HG02870 (cell line): ENCODE measurements around the gene BRPF1.

ENCODE experiments used
- ATAC-seq: cut with Tn5 transposase; IDR thresholded peaks from one replicate; pipeline ENCODE4 v1.9.1; 2021; ENCODE audit warnings: mild to moderate bottlenecking, moderate library complexity; ENCODE audit not compliant: unreplicated experiment

The BRPF1 gene

DNA sequence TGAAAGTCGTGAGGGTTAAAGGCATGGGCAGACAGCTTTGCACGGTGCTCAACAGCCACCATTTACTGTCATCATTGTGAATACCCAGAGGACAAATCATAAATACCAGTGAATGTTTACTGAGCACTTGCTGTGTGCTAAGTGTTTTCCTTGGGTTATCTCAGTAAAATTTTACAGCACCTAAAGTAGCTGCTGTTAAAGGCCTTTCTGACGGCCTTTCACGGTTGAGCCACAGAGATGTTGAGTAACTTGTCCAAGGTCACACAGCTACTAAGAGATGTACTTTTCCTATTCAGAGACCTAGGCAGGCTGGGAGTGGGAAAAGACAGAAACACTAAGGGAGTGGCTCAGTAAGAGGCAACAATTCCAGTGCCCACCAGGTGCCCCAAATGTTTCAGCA, 28.3 kb upstream of the BRPF1 start:
- no peak for ATAC-seq

DNA sequence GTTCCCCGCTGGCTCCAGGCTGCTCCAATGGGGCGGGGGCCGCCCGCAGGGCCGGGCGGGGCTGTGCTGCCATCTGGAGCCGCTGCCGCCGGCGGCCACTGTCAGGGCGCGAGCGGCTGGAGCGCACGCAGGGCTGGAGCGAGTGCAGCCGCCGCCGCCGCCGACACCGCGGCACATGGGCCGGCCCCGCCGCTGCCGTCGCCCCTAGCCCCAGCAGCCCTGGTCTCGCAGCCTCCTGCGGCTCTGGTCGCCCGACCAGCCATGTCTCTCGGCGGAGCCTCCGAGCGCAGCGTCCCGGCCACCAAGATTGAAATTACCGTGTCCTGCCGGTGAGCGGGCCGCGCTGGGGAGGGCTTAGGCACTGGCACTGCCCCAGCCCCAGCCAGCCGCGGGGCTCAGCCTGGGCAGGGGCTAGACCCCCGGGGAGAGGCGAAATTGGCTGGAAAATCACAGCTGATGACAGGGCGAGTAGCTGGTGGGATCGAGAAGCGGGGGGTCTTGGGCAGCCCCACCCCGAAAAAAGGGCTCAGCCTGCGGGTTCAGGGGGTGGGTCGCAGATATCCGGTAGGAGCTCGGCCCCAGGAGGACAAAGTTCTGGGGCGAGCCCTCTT, 27.7 kb upstream of the BRPF1 start, which contains the start of gene CPNE9:
CPNE9 (plus strand) TSS at position 98 of the 611 bp plus-strand sequence; CDS start at position 262, 164 bp downstream.
- no peak for ATAC-seq

DNA sequence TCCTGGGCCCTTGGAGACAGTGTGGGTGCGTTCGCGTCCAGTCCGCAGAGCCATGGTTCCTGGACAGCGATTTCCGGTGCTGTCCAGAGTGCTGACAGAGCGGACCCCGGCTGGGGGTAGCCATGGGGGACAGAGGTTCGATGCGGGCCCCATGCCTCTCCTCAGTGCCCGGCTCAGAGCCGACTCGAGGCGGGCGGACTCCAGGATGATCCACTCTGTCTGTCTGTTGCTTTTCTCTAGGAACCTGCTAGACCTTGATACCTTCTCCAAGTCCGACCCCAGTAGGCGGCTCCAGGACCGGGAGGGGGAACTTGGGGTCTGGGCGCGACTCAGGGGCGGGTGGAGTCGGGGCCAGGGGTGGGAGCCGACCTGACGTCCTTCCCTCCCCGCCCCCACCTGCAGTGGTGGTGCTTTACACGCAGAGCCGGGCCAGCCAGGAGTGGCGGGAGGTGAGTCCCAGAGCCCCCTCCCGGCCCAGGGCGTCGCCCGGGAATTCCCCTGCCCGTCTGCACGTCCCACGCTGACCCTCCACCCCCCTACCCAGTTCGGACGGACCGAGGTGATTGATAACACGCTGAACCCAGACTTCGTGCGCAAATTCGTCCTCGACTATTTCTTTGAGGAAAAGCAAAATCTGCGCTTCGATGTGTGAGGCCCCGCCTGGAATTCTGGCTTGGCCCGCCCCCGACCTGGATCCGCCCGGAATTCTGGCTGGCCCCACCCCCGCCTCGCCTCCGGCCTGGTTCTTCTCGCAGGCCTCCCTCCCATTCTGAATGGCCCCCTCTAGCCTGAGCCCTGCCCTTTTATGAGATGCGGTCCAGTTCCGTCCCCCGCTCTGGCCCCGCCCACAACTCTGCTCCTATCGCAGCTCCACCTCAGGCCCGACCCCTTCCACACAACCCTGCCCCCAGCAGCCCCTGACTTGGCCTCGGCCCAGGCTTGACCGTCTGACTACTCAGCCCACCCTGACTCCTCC, 26.9 kb upstream of the BRPF1 start:
- no peak for ATAC-seq

DNA sequence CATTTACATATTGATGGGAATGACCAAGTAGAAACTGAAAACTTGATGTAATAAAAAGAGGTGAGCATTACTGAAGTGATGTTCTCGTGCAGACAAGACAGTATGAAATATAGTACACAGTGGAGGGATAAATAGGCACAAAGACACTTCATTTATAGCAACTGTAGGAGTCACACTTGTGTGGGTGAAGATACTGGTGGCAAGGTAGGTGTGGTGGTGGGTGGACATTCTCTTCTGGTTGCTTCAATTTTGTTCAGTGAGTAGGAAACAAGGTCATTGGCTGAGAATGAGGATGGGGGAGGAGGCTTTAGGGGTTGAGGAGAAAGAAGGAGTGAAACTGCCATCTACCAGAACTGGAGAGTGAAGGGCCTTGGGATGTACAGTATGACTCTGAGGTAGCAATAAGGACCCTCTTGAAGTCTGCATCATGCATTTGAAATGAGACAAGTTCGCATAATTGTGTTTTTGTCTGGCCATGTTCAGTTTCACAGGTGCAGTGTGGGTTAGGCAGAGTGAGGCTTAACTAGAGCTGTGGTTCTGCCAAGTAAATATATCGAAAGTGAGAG, 21.3 kb upstream of the BRPF1 start:
- ATAC-seq, result no peak

DNA sequence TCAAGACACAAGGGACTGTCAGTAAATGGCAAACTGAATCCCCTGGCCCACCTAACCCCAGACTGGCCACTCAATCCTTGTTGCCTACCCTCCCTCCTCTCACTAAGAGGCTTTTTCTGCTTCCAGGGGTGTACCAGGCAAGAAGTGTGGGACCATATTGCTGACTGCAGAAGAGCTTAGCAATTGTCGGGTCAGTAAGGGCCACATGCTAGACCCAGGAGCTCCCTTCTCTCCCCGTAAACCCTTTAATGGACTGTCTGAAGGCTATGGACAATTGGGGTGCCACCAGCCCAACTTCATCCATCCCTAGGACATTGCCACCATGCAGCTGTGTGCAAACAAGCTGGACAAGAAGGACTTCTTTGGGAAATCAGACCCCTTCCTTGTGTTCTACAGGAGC, 19.1 kb upstream of the BRPF1 start:
- ATAC-seq, result no peak

DNA sequence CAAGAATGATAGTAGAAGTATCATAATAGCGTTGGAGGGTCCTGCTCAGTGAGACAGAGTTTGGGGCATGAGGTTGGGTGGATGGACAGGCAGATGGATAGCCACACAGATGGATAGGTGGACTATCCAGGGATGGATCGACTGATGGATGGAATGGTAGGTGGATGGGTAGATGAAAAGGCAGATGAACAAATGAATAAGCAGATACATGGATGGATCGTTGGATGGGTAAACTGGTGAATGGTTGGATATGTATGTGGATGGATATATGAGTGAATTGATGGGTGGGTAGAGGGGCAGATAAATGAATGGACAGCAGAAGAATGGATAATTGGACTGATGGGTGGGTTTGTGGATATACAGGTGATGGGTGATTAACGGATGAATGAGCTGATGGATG, 18.4 kb upstream of the BRPF1 start:
- no peak for ATAC-seq

DNA sequence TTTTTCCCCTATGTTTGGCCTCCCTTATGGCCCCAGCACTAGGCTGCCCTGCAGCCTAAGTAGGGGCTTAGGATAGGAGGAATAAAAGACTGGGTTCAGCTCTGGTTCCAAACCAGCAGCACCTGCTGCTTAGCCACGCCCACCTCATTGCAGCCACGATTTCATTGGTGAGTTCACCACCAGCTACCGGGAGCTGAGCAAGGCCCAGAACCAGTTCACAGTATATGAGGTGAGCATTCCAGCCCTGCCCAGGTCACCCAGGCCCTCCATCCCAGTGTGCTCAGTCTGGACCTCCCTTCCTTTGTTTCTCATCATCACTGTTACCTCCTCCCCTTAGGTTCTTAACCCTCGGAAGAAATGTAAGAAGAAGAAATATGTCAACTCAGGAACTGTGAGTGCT, 16.4 kb upstream of the BRPF1 start:
- no peak for ATAC-seq

DNA sequence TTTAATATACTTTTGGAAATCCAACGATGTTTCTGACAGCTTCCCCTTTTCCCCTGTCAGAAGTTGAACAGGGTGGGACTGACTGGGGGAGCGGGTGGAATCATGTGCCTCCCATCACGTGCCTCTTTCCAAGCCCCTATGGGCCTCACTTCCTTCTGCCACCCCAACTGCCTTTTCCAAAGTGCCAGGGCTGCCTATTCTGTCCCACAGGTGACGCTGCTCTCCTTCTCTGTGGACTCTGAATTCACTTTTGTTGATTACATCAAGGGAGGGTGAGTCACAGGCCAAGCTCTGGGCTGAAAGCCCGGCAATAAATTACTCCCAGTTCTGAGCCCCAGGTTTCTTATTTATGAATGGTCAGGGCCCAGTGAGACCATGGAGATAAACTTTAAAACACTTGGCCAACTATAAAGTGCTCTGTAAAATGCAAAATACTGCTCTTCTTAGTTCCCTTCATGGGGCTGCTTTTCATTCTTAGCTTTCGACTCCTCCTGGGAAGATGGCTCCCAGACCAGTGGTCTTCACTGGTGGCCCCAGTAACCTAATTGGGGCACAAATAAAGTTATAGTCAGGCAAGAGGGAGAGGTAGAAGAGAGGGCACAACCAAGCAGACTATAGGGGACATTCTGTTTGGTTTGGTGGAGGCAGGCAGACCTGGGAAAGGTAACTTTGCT, 15.6 kb upstream of the BRPF1 start:
- ATAC-seq, result no peak

DNA sequence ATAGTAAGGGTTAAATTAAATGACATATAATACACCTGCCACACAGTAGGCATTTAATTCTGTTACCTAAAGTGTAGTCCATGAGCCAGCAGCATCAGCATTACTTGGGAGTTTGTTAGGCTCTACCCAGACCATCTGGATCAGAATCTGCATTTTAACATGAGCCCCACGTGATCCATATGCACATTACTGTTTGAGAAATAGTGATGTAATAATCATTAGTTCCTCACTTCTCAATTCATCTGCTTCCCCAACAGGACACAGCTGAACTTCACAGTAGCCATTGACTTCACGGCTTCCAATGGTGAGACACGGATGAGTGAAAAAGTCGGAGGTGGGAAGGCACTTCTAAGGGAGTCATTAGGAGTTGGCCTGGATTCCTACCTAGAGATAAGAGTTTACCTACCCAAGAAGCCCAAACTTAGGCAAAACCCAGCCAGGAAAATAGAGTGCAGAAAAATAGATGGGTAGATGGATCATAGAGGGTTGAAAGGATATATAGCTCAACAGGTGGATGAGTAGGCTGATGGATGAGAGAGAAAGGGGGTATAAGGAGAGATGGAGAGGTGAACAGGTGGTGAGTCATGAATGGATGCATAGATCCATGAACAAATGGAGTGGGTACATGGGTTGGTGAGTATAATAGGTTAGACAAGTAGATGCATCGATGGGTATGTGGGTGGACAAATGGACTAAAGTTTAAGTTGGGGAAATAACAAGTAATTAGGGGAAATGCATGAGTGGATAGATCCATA, 14.6 kb upstream of the BRPF1 start:
- no peak for ATAC-seq

DNA sequence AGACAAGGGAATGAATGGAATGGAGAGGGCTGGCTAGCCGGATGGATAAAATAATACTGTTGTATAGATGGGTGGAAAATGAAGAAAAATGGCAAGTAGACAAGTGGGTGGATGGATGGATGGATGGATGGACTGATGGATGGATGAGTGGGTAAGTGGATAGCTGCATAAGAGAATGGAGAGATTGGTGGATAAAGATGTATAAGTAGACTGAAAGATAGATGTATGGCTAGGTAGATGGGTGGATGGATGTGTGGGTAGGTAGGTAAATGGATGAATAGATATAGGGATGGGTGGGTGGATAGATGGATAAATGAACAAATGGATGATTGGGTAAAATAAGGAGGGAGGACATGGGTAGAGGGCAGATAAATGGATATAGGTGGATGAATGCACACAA, 14.0 kb upstream of the BRPF1 start:
- no peak for ATAC-seq

DNA sequence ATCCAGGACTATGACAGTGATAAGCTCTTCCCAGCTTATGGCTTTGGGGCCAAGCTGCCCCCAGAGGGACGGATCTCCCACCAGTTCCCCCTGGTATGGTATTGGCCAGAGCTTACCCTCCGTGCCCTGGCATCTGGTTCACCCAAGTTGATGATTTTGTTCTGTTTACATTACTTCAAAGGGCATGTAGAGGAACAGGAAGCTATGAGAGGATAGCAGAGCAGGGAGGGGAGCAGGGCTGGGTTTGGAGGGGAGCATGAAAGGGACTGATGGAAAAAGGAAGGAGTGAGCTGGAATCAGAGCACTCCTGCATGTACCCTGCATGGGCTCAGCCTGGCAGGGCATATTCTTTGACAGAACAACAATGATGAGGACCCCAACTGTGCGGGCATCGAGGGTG, 13.4 kb upstream of the BRPF1 start:
- no peak for ATAC-seq

DNA sequence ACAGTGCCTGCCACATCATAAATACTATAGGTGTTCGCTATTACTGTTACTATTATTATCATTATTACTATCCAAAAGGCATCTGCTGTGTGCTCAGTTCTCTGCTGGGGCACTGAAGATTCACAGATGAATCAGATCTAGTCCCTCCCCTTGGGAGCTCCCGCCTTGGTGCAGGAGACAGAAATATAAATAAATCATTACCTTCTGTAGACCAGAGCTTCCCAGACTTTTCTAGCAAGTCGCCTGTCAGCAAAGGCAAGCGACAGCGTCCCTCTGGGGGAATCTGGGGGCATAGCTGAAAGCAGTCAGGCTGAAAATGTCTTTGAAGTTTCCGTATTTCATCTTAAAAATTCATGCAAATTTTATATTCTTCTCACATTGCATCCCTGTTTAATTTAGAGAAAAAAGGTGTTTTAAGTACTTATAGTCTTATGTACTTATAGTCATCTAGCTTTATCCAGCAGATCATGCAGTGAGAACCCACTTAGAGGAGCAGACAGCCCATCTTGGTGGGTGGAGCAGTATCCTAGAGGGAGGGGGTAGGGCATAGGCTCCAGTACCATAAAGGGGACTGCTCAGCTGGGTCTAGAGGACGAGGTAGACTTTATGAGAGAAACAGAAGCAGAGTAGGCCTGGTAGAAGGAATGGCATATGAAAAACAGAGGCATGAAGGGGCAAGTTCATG, 10.4 kb upstream of the BRPF1 start:
- ATAC-seq, result no peak

DNA sequence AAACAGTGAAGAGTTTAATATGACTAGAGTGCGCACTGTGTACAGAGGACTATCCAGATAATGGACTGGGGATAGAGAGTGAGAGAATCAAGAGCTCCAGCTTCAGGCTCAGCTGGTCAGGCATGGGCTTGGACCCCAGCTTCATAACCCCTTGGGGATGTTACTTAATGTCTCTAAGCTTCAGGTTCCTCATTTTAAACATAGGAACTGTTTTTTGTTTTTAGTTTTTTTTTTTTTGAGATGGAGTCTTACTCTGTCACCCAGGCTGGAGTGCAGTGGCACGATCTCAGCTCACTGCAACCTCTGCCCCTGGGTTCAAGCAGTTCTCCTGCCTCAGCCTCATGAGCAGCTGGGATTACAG, 9.9 kb upstream of the BRPF1 start:
- ATAC-seq, result no peak

DNA sequence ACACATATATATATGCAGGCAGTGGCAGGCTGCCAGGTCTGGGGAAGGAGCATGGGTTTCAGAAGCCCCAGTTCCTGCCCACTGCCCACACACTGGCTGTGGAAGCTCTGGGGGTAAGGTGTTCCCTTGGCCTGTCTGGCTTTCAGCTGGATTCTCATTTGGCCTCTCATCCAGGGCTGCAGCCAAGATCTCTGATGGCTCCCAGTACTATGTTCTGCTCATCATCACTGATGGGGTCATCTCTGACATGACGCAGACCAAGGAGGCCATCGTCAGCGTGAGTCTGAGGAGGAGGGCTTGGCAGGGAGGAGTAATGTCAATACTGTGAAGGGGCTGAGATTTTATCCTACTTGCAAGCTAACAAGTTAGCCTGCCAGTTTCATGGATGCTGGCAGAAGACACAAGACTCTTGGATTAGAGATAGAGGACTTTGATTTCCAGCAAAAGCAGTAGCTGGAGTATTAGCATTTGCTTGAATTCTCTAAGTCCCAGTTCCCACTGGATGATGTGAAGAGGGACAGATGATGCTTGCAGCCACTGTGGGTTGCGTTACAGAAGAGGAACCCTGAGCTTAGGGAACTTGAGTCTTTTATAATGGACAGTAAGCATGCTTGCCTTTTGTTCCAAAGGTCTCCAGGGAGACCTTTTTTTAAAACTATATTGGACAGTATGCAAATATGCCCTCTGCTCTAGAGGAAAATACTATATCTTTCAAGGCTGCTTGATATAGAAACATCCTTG, 5.6 kb upstream of the BRPF1 start:
- no peak for ATAC-seq

DNA sequence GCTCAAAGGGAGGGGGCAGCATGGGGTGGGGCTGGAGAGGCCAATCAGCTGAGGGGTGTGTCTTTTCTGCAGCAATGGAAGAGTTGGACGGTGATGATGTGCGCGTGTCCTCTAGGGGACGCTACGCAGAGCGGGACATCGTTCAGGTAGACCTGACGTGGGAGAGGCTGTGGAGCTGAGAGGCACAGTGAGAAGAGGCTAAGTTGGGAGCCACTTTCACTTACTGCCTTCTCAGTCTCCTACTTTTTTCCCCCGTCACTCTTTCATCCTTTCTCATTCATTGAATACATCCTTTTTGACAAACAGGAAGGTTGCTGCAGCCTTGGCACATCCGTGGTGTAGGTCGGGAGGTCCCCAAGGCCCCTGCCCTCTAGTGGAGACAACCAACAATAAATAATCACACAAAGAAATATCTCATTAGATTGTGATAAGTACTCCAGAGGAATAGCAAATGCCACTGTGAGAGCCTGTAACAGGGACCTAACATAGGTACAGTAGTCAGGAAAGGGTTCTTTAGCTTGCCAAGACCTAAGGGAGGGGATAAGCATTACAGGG, 4.4 kb upstream of the BRPF1 start:
- ATAC-seq, result no peak

DNA sequence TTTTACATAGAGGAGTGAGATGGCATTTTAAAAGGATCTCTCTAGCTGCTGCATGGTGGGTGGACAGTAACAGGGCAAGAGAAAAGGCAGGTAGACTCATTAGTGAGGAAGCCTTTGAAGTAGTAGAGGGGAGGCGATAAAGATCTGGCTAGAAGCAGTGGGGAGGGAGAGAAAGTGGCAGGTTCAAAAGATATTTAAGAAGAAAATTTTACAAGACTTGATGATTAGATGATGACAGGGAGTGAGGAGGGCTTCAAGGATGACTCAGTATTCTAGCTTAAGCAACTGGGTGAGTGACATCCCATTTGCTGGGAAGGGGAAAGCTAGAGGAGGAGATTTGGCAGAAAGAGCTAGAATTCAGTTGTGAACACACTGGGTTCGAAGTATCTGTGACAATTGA, 3.8 kb upstream of the BRPF1 start:
- no peak for ATAC-seq

DNA sequence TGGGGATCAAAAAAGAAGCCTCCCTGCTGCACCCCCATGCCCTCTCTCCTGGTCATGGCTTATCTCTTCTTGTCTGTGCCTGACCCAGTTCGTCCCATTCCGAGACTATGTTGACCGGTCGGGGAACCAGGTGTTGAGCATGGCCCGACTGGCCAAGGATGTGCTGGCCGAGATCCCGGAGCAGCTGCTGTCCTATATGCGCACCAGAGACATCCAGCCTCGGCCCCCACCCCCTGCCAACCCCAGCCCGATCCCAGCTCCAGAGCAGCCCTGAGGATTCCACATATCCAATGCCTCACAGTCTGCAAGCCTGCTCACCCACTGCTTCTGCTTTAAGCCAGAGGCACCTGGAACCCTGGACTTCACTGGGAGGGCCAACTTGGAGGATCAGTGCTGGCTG, 2.1 kb upstream of the BRPF1 start:
- ATAC-seq, result no peak

DNA sequence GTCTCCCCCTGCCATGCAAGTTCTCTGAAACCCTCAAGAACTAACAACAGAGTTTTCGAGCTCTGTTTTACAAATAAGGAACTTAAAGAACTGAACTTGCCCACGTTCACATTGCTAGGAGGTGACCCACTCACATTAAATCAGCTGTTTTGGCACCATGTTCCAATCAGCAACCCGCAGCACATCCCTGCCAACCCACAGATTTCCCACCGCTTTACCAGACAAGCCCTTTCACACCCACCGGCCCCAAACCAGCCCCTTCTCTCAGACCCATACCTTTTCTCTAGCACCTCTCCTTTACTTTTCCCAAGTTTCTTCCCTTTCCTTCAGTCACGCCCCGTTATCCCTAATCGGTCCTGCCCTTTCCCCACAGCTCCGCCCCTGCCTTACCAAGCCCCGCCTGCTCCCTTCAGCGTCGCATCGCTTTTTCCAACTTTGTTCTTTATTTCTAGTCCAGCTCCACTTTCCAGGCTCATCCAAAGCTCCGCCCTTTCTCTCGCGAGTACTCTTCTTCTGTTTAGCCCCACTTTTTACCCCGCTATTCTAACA, 804 bp upstream of the BRPF1 start:
- peak; percentile 47 for ATAC-seq
